ENCODE results near the gene MRGPRD.

Gene MRGPRD

GRCh38 chr11:69014084-69014851 lies 33.5 kb upstream of the MRGPRD start:
- Histone ChIP-seq H3K27me3 (peaks cover 42 to 55% (median 47%) of the 10 kb centered on the region in 11 experiments), H3K9me3 (replicated peaks in 1 of 11) (no peaks in the 10 kb centered on the region), H3K4me2 (no peak overlapping the region), H3K9ac (no peak overlapping the region), H3K27ac (no peak overlapping the region), H4K20me1 (peaks cover 0 to 32% (median 0%) of the 10 kb centered on the region in 11 experiments; a peak in 4 of 22 replicates), H3K4me3 (no peak overlapping the region), H3K36me3 (no peaks in the 10 kb centered on the region), H3K4me1 (peaks cover 7 to 19% (median 14%) of the 10 kb centered on the region in 10 experiments; a peak in 14 of 20 replicates)
- TF ChIP-seq Cebpa-rat (IDR thresholded peaks at IDR 0.05), result no peak

- no peak within 1 kb of the TSS for H3K4me2 ChIP-seq
- peaks cover 5 to 13% (median 9%) of the 10 kb centered on the region in 10 experiments; a peak in 11 of 20 replicates for H3K4me1 ChIP-seq
- H3K27ac ChIP-seq, result no peak within 1 kb of the TSS
- no peak within 1 kb of the TSS for H3K4me3 ChIP-seq
- TF ChIP-seq Cebpa-rat (IDR thresholded peaks at IDR 0.05), result no peak
- H3K9ac ChIP-seq, result no peak within 1 kb of the TSS
- peaks cover 0 to 32% (median 0%) of the 10 kb centered on the region in 11 experiments; a peak in 4 of 22 replicates for H4K20me1 ChIP-seq
- peaks cover 42 to 55% (median 47%) of the 10 kb centered on the region in 11 experiments for H3K27me3 ChIP-seq
- H3K9me3 ChIP-seq (replicated peaks in 1 of 11), result no peaks in the 10 kb centered on the region
- H3K36me3 ChIP-seq, result no peaks in the 10 kb centered on the region
Measured at GRCh38 chr11:69013009-69013951, 32.5 kb upstream of the MRGPRD start, which contains the start of gene MRGPRF. MRGPRF (minus strand) TSS chr11:69013246; CDS start chr11:69009901, 3,345 bp downstream.

- no peak overlapping the region for H3K4me2 ChIP-seq
- H3K27ac ChIP-seq, result no peak overlapping the region
- H3K27me3 ChIP-seq, result peaks cover 42 to 55% (median 47%) of the 10 kb centered on the region in 11 experiments
- no peak for TF ChIP-seq Cebpa-rat (IDR thresholded peaks at IDR 0.05)
- no peaks in the 10 kb centered on the region for H3K9me3 ChIP-seq (replicated peaks in 1 of 11)
- peaks cover 0 to 32% (median 0%) of the 10 kb centered on the region in 11 experiments; a peak in 4 of 22 replicates for H4K20me1 ChIP-seq
- peaks cover 5 to 13% (median 9%) of the 10 kb centered on the region in 10 experiments; a peak in 11 of 20 replicates for H3K4me1 ChIP-seq
- no peak overlapping the region for H3K4me3 ChIP-seq
- no peaks in the 10 kb centered on the region for H3K36me3 ChIP-seq
- H3K9ac ChIP-seq, result no peak overlapping the region
Measured at GRCh38 chr11:69012092-69013008, 31.6 kb upstream of the MRGPRD start.

GRCh38 chr11:69011624-69012091 lies 30.9 kb upstream of the MRGPRD start:
- Histone ChIP-seq H3K27ac (no peak overlapping the region), H3K36me3 (no peaks in the 10 kb centered on the region), H3K9me3 (replicated peaks in 1 of 11) (no peaks in the 10 kb centered on the region), H3K4me2 (peak overlapping the region in 2 of 11 experiments; percentile 38 to 63; a peak in 1 of 22 replicates), H3K27me3 (peaks cover 42 to 55% (median 47%) of the 10 kb centered on the region in 11 experiments), H3K4me1 (peaks cover 5 to 13% (median 9%) of the 10 kb centered on the region in 10 experiments; a peak in 11 of 20 replicates), H4K20me1 (peaks cover 0 to 32% (median 0%) of the 10 kb centered on the region in 11 experiments; a peak in 5 of 22 replicates), H3K9ac (no peak overlapping the region), H3K4me3 (no peak overlapping the region)
- TF ChIP-seq Cebpa-rat (IDR thresholded peaks at IDR 0.05), result no peak

- Histone ChIP-seq H3K4me1 (peaks cover 5 to 13% (median 9%) of the 10 kb centered on the region in 10 experiments; a peak in 11 of 20 replicates), H3K27ac (no peak overlapping the region), H3K9ac (no peak overlapping the region), H3K9me3 (replicated peaks in 1 of 11) (no peaks in the 10 kb centered on the region), H3K27me3 (peaks cover 42 to 55% (median 47%) of the 10 kb centered on the region in 11 experiments), H4K20me1 (peaks cover 0 to 32% (median 0%) of the 10 kb centered on the region in 11 experiments; a peak in 5 of 22 replicates), H3K4me2 (peak overlapping the region; percentile 10 to 63 (median 43); a peak in 20 of 22 replicates), H3K4me3 (no peak overlapping the region), H3K36me3 (no peaks in the 10 kb centered on the region)
- TF ChIP-seq Cebpa-rat (IDR thresholded peaks at IDR 0.05), result no peak
Measured at GRCh38 chr11:69010964-69011623, 30.3 kb upstream of the MRGPRD start.

- TF ChIP-seq Cebpa-rat (IDR thresholded peaks at IDR 0.05), result no peak
- H3K4me1 ChIP-seq, result peaks cover 5 to 13% (median 9%) of the 10 kb centered on the region in 10 experiments; a peak in 11 of 20 replicates
- peak overlapping the region; percentile 10 to 63 (median 43); a peak in 19 of 22 replicates for H3K4me2 ChIP-seq
- no peaks in the 10 kb centered on the region for H3K36me3 ChIP-seq
- H3K27me3 ChIP-seq, result peaks cover 42 to 55% (median 47%) of the 10 kb centered on the region in 11 experiments
- H4K20me1 ChIP-seq, result peaks cover 0 to 32% (median 0%) of the 10 kb centered on the region in 11 experiments; a peak in 5 of 22 replicates
- no peak overlapping the region for H3K9ac ChIP-seq
- H3K27ac ChIP-seq, result no peak overlapping the region
- no peaks in the 10 kb centered on the region for H3K9me3 ChIP-seq (replicated peaks in 1 of 11)
- no peak overlapping the region for H3K4me3 ChIP-seq
Measured at GRCh38 chr11:69010361-69010891, 29.6 kb upstream of the MRGPRD start.

- no peaks in the 10 kb centered on the region for H3K36me3 ChIP-seq
- H3K27ac ChIP-seq, result no peak overlapping the region
- H4K20me1 ChIP-seq, result peaks cover 0 to 32% (median 0%) of the 10 kb centered on the region in 11 experiments; a peak in 6 of 22 replicates
- no peak overlapping the region for H3K4me3 ChIP-seq
- TF ChIP-seq Cebpa-rat (IDR thresholded peaks at IDR 0.05), result no peak
- H3K4me2 ChIP-seq, result no peak overlapping the region
- peaks cover 5 to 16% (median 9%) of the 10 kb centered on the region in 10 experiments; a peak in 11 of 20 replicates for H3K4me1 ChIP-seq
- H3K9me3 ChIP-seq (replicated peaks in 1 of 11), result no peaks in the 10 kb centered on the region
- H3K27me3 ChIP-seq, result peaks cover 42 to 51% (median 47%) of the 10 kb centered on the region in 11 experiments
- no peak overlapping the region for H3K9ac ChIP-seq
Measured at GRCh38 chr11:69009441-69010211, 28.8 kb upstream of the MRGPRD start.
